HG03095 (cell line): ENCODE measurements around the gene P4HA2.
"Not testable (repeated sequence)": the region's sequence is repeated elsewhere in the genome, so short reads cannot be mapped to it uniquely, and the experiment has no call there.

Source experiments
- ATAC-seq: cut with Tn5 transposase; IDR thresholded peaks from one replicate; pipeline ENCODE4 v1.9.1; 2021; ENCODE audit warnings: moderate library complexity; ENCODE audit not compliant: unreplicated experiment

P4HA2 gene

GRCh38 chr5:132203916-132204315 lies 23.7 kb downstream of the P4HA2 start:
- ATAC-seq: no peak

GRCh38 chr5:132203464-132203818 lies 24.2 kb downstream of the P4HA2 start:
- ATAC-seq: no peak

GRCh38 chr5:132202711-132203463 lies 24.8 kb downstream of the P4HA2 start:
- no peak for ATAC-seq

GRCh38 chr5:132199116-132199680 lies 28.5 kb downstream of the P4HA2 start:
- no peak for ATAC-seq

GRCh38 chr5:132198571-132198970 lies 29.1 kb downstream of the P4HA2 start:
- no peak for ATAC-seq

- ATAC-seq: no peak
Measured at GRCh38 chr5:132195727-132196126, 31.9 kb downstream of the P4HA2 start.

GRCh38 chr5:132193165-132193694 lies 34.4 kb downstream of the P4HA2 start:
- ATAC-seq: no peak

- peak; percentile 91 for ATAC-seq
Measured at GRCh38 chr5:132190161-132190817, 37.4 kb downstream of the P4HA2 start.

GRCh38 chr5:132184588-132184987 lies 43.1 kb downstream of the P4HA2 start:
- no peak for ATAC-seq

GRCh38 chr5:132183723-132184122 lies 43.9 kb downstream of the P4HA2 start:
- ATAC-seq: no peak

- ATAC-seq: no peak
Measured at GRCh38 chr5:132182359-132183040, 45.2 kb downstream of the P4HA2 start.

GRCh38 chr5:132181011-132181629 lies 46.5 kb downstream of the P4HA2 start:
- ATAC-seq: no peak

GRCh38 chr5:132180134-132180745 lies 47.4 kb downstream of the P4HA2 start:
- ATAC-seq: no peak

- ATAC-seq: no peak
Measured at GRCh38 chr5:132179405-132179804, 48.2 kb downstream of the P4HA2 start.

- no peak for ATAC-seq
Measured at GRCh38 chr5:132177691-132178149, 49.9 kb downstream of the P4HA2 start.

- ATAC-seq: peak; percentile 51
Measured at GRCh38 chr5:132176987-132177386, 50.7 kb downstream of the P4HA2 start.

- ATAC-seq: peak; percentile 21
Measured at GRCh38 chr5:132176521-132176945, 51.1 kb downstream of the P4HA2 start.

- no peak for ATAC-seq
Measured at GRCh38 chr5:132162945-132163344, 64.7 kb downstream of the P4HA2 start.

GRCh38 chr5:132161574-132162326 lies 65.9 kb downstream of the P4HA2 start:
- not testable (repeated sequence) for ATAC-seq

GRCh38 chr5:132156413-132156812 lies 71.2 kb downstream of the P4HA2 start:
- ATAC-seq: no peak
